ENCODE measurements around the gene TMEM63A.
A peak's percentile ranks its signal among the peaks of the same experiment; 100 is the strongest.

TMEM63A gene

GRCh38 chr1:225883616-225884265, 1.6 kb upstream of the TMEM63A start:
- ATAC-seq, result no peak

GRCh38 chr1:225882694-225883615, 775 bp upstream of the TMEM63A start:
- ATAC-seq, result peak; percentile 17 to 37

- ATAC-seq, result peak; percentile 24 to 30
Measured at GRCh38 chr1:225881081-225881958, 860 bp downstream of the TMEM63A start.

- ATAC-seq, result no peak
Measured at GRCh38 chr1:225880636-225881035, 1.5 kb downstream of the TMEM63A start.

GRCh38 chr1:225880222-225880588, 2.0 kb downstream of the TMEM63A start:
- no peak for ATAC-seq

GRCh38 chr1:225879521-225880221, 2.5 kb downstream of the TMEM63A start:
- ATAC-seq, result peak in 1 of 2 donors; percentile 21

GRCh38 chr1:225878282-225878681, 3.9 kb downstream of the TMEM63A start:
- ATAC-seq, result no peak

GRCh38 chr1:225877580-225877979, 4.6 kb downstream of the TMEM63A start:
- ATAC-seq, result no peak

- ATAC-seq, result no peak
Measured at GRCh38 chr1:225876900-225877510, 5.2 kb downstream of the TMEM63A start.

GRCh38 chr1:225875044-225875815, 7.0 kb downstream of the TMEM63A start:
- ATAC-seq, result no peak

- ATAC-seq, result no peak
Measured at GRCh38 chr1:225874431-225874830, 7.7 kb downstream of the TMEM63A start.

GRCh38 chr1:225873281-225873850, 8.8 kb downstream of the TMEM63A start:
- ATAC-seq, result no peak

- no peak for ATAC-seq
Measured at GRCh38 chr1:225872075-225872430, 10.1 kb downstream of the TMEM63A start.

- no peak for ATAC-seq
Measured at GRCh38 chr1:225871359-225872074, 10.7 kb downstream of the TMEM63A start.

- ATAC-seq, result no peak
Measured at GRCh38 chr1:225870911-225871310, 11.3 kb downstream of the TMEM63A start.

- no peak for ATAC-seq
Measured at GRCh38 chr1:225868631-225869330, 13.4 kb downstream of the TMEM63A start.

GRCh38 chr1:225866981-225867380, 15.2 kb downstream of the TMEM63A start:
- no peak for ATAC-seq

GRCh38 chr1:225866061-225866837, 15.9 kb downstream of the TMEM63A start:
- ATAC-seq, result peak; percentile 99 to 100

- ATAC-seq, result peak in 1 of 2 donors; percentile 8
Measured at GRCh38 chr1:225865514-225865913, 16.7 kb downstream of the TMEM63A start.

Data from activated CD4-positive, CD25-positive, alpha-beta regulatory T cell treated with anti-CD3 and anti-CD28 coated beads, Interleukin-2, amount 50 U/mL, for 24 hours (primary cell).